ENCODE data around the gene ARV1.
"Not testable (repeated sequence)": the region's sequence is repeated elsewhere in the genome, so short reads cannot be mapped to it uniquely, and the experiment has no call there.

ARV1 gene

GRCh38 chr1:231045286-231045685 lies 66.4 kb downstream of the ARV1 start:
- DNase-seq = peak; percentile 42

GRCh38 chr1:231045921-231046729 lies 67.2 kb downstream of the ARV1 start:
- DNase-seq = peak; percentile 89

- peak; percentile 74 for DNase-seq
Observed at GRCh38 chr1:231046730-231047395, 68.0 kb downstream of the ARV1 start.

GRCh38 chr1:231047529-231047928 lies 68.6 kb downstream of the ARV1 start:
- not testable (repeated sequence) for DNase-seq

GRCh38 chr1:231048419-231048818 lies 69.5 kb downstream of the ARV1 start:
- not testable (repeated sequence) for DNase-seq

GRCh38 chr1:231049121-231049979 lies 70.5 kb downstream of the ARV1 start:
- DNase-seq = peak; percentile 78

All from OCI-M1 (cell line).